Suprapubic skin (tissue), 3 donors: ENCODE data around the gene ITGA3.

Experiments used
- POLR2AphosphoS5 ChIP-seq, 3 donors: sonication (generic); formaldehyde crosslinking; IDR thresholded peaks; one replicate each; pipeline ENCODE4 v1.6.1; 2017; ENCODE audit warnings: antibody characterized with exemption in 3 of 3
- TF ChIP-seq, protein P1 (sequence below), 2 donors: fragments of 200-600 bp in 1 of 2; fragments of 450-650 bp in 1 of 2; sonication (generic) in 1 of 2; IDR thresholded peaks; one replicate each; pipeline ENCODE4 v1.5.1; 2016 to 2019; ENCODE audit warnings: antibody characterized with exemption in 2 of 2, mild to moderate bottlenecking in 1 of 2, moderate library complexity in 1 of 2

GRCh38 chr17:50098583-50098982 lies 42.7 kb downstream of the ITGA3 start:
- TF ChIP-seq, protein P1, sequence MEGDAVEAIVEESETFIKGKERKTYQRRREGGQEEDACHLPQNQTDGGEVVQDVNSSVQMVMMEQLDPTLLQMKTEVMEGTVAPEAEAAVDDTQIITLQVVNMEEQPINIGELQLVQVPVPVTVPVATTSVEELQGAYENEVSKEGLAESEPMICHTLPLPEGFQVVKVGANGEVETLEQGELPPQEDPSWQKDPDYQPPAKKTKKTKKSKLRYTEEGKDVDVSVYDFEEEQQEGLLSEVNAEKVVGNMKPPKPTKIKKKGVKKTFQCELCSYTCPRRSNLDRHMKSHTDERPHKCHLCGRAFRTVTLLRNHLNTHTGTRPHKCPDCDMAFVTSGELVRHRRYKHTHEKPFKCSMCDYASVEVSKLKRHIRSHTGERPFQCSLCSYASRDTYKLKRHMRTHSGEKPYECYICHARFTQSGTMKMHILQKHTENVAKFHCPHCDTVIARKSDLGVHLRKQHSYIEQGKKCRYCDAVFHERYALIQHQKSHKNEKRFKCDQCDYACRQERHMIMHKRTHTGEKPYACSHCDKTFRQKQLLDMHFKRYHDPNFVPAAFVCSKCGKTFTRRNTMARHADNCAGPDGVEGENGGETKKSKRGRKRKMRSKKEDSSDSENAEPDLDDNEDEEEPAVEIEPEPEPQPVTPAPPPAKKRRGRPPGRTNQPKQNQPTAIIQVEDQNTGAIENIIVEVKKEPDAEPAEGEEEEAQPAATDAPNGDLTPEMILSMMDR (IDR thresholded peaks at IDR 0.05), result no peak
- no peak for TF ChIP-seq POLR2AphosphoS5 (IDR thresholded peaks at IDR 0.05)
